ENCODE data around the gene RTN4RL2.

The RTN4RL2 gene

DNA sequence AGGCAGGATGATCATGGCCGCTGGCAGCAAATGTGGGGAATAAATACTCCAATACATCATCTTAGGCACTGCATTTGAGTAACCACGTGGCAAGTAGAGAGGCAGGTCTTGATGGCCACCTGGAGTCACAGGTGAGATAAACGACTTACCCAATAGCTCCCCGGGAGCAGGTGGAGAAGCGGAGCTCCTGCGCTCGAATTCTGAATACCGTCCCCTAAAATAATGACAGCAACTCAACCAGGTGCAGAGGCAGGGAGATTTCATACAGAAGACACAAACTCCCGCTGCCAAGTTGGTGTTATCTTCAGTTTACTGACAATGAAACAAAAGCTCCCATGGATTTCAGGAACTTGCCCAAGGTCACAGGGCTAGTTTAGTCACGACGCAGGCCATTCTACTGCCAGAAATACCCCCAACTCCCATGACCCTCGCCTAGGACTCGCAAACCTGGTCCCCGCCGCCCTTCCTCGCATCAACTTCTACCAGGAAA, 33.8 kb upstream of the RTN4RL2 start:
- peak; percentile 17 for DNase-seq (ENCODE audit: low read depth)
- TF ChIP-seq, protein P1, sequence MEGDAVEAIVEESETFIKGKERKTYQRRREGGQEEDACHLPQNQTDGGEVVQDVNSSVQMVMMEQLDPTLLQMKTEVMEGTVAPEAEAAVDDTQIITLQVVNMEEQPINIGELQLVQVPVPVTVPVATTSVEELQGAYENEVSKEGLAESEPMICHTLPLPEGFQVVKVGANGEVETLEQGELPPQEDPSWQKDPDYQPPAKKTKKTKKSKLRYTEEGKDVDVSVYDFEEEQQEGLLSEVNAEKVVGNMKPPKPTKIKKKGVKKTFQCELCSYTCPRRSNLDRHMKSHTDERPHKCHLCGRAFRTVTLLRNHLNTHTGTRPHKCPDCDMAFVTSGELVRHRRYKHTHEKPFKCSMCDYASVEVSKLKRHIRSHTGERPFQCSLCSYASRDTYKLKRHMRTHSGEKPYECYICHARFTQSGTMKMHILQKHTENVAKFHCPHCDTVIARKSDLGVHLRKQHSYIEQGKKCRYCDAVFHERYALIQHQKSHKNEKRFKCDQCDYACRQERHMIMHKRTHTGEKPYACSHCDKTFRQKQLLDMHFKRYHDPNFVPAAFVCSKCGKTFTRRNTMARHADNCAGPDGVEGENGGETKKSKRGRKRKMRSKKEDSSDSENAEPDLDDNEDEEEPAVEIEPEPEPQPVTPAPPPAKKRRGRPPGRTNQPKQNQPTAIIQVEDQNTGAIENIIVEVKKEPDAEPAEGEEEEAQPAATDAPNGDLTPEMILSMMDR (conservative IDR thresholded peaks at IDR 0.05; ENCODE audit: low read length), result no peak
- H3K4me3 ChIP-seq (ENCODE audit: low read length), result peak overlapping the region; percentile 51

DNA sequence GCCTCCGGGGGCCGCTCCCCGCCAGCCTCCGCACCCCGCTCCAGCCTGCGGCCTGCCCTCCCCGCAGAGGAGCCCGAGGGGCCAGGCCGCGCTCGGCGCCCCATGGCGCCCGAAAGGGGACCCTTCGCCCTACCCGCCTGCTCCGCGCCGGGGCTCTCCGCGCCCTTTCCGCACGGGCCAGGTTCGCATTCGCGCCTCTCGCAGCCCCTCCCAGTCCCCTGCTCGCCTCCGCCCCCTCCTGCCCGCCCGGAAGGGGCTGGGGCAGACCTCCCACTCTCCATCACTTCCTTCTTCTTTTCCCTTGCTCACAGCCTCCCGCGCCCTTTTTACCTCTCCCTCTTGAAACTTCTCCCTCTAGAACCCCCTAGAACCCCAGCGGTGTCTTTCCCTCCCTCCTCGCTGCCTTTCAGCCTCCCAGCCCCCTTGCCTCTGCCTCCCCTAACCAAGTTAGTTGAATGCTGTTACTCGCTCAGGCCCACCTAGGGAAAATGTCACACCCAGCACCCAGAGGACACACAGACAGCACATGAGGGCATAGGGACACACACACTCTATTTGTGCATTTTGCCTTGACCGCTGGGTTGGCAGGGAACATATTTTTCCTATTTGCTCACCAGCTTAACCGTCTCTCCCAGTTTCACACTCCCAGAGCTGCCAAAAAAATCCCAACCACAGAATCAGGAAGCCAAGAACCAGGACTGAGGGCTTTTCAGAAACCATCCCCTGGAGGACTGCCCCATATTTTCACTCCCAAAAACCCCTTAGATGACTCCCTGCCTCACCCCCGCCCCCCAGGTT, 33.2 kb upstream of the RTN4RL2 start, which contains the start of gene SLC43A3:
SLC43A3 (minus strand) TSS at position 193 of the 798 bp plus-strand sequence. CDS start 949 bp downstream, outside the sequence.
- DNase-seq (ENCODE audit: low read depth), result peak; percentile 96
- TF ChIP-seq, protein P1 (conservative IDR thresholded peaks at IDR 0.05; ENCODE audit: low read length), result no peak
- peak within 1 kb of the TSS; percentile 51 for H3K4me3 ChIP-seq (ENCODE audit: low read length)

DNA sequence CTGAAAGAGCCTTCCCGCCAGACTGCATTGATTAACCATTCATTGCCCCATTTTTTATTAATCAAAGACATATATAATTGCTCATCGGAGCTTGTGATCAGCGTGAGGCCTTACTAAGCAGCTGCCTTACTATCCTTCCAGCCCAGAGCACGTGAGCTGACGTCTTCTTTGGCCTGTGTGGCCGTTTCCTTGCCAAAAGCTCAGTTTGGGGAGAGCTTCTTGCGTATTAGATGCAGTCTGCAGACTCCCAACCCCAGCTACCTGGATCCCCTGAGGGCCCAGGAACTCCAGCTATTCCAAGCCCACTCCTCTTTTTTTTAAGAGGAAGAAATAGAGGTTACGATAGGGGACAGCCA, 32.6 kb upstream of the RTN4RL2 start:
- H3K4me3 ChIP-seq (ENCODE audit: low read length), result peak overlapping the region; percentile 12
- DNase-seq (ENCODE audit: low read depth), result peak; percentile 91
- TF ChIP-seq, protein P1 (conservative IDR thresholded peaks at IDR 0.05; ENCODE audit: low read length), result no peak

DNA sequence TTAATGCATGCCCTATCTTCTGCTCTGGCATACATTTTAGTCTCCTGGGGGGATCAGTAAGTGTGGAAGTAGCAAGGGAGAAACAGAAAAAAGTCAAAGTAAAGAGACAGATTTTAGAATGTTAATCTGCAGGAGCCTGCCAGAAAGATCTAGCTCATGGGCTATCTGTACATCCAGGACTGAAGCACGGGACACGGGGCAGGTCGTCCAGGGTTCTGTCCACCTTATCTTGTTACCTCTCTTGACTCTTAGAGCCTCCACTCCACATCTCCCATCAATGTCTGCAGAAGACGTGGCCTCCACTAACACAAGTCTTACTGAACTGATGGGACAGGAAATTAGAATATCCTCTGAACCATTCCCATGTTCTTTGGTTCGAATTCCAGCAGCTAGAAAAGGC, 31.7 kb upstream of the RTN4RL2 start:
- TF ChIP-seq, protein P1 (conservative IDR thresholded peaks at IDR 0.05; ENCODE audit: low read length), result no peak
- no peak overlapping the region for H3K4me3 ChIP-seq (ENCODE audit: low read length)
- no peak for DNase-seq (ENCODE audit: low read depth)

DNA sequence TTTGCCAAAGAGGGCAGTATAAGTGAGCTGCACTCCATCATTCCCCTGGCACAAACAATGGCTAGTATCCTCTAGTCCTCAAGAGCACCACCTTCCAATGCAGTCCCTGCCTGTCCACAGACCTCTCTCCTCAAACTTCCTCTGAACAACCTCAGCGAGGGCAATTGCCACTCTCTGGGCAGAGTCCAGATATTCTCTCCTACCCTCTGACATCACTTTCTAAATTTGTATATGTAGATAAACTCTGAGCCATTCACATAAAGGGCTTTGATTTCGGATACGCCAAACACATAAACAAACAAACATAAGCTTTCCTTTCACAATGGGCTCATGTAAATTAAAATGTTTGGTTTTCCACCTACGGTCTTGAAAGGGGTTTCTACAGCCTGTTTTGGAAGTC, 30.4 kb upstream of the RTN4RL2 start:
- H3K4me3 ChIP-seq (ENCODE audit: low read length), result no peak overlapping the region
- TF ChIP-seq, protein P1 (conservative IDR thresholded peaks at IDR 0.05; ENCODE audit: low read length), result no peak
- DNase-seq (ENCODE audit: low read depth), result no peak

DNA sequence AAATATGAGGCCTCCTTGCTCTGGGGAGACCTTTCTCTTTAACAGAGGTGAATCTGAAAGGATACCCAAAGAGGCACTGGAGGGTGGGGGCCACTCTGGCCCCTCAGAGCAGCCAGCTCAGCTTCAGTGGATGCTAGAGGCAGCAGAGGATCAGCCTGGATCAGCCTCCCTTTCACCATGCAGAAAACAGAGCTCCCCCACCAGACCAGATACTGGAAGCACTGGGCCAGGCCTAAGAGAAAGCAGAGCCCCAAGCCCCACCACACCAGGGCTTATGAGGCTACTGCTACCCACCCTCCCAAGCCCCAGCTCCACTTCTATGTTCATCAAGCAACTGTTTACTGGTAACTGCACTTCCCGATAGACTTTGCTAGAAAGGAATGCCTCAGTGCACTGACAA, 29.4 kb upstream of the RTN4RL2 start:
- TF ChIP-seq, protein P1 (conservative IDR thresholded peaks at IDR 0.05; ENCODE audit: low read length), result no peak
- H3K4me3 ChIP-seq (ENCODE audit: low read length), result no peak overlapping the region
- DNase-seq (ENCODE audit: low read depth), result no peak

DNA sequence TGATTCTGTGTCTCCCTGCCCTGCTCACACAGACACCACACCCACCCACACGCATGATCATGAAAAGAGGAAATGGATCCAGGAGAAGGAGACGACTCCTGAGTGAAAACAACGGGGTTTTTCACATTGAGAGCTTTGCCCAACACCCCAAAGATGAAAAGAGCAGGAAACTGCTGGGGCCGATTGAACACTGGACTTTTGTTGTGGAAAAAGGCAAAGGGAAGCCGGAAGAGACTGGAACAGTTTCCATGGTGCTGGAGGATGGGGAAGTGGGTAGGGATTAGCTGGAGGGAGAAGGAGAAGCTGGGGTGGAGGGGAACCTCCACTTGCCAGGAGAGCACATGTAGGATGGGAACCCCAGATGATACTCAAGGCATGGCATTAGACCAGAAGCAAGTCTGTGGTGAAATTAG, 28.2 kb upstream of the RTN4RL2 start:
- no peak for DNase-seq (ENCODE audit: low read depth)
- H3K4me3 ChIP-seq (ENCODE audit: low read length), result no peak overlapping the region
- TF ChIP-seq, protein P1 (conservative IDR thresholded peaks at IDR 0.05; ENCODE audit: low read length), result no peak
